H1 (cell line): ENCODE results near the gene B9D2. TPM values are rescaled to one million over a fixed set of nuclear protein-coding genes. Genes with fewer than 3 reads are reported as not detected.

ENCODE experiments used
- CHD7 ChIP-seq: fragments of 300-600 bp; sonication (generic); IDR thresholded peaks from 2 replicates; pipeline ENCODE4 v1.7.1; 2012; ENCODE audit warnings: low read length, moderate library complexity, mild to moderate bottlenecking, inconsistent platforms; ENCODE audit not compliant: insufficient replicate concordance
- CTCF ChIP-seq, 3 experiments: IDR thresholded peaks; 1 replicate in 2 of 3; 2 replicates in 1 of 3; pipeline versions ENCODE4 v1.5.1 to v1.6.1; 2011; ENCODE audit warnings: low read length in 3 of 3, mild to moderate bottlenecking in 3 of 3, inconsistent platforms in 2 of 3, low read depth in 1 of 3, moderate library complexity in 1 of 3; ENCODE audit not compliant: insufficient read depth in 1 of 3; ENCODE audit errors: control extremely low read depth in 1 of 3
- NANOG ChIP-seq: IDR thresholded peaks from 2 replicates; pipeline ENCODE4 v1.6.1; 2011; ENCODE audit warnings: low read length, low read depth, mild to moderate bottlenecking, inconsistent platforms; ENCODE audit not compliant: insufficient read depth, poor library complexity, severe bottlenecking
- PHF8 ChIP-seq: fragments of 200-600 bp; sonication (generic); conservative IDR thresholded peaks from 2 replicates; pipeline ENCODE4 v1.7.1; 2012; ENCODE audit warnings: low read depth, mild to moderate bottlenecking, inconsistent platforms, low read length, moderate library complexity
- RAD21 ChIP-seq, 2 experiments: IDR thresholded peaks in 1 of 2; conservative IDR thresholded peaks in 1 of 2; 2 replicates each; pipeline ENCODE4 v1.6.1; 2011; ENCODE audit warnings: low read depth in 2 of 2, low read length in 2 of 2, improper control_type of control experiment in 1 of 2, inconsistent platforms in 1 of 2, mild to moderate bottlenecking in 1 of 2, moderate library complexity in 1 of 2
- SIRT6 ChIP-seq: IDR thresholded peaks from one replicate; pipeline ENCODE4 v1.7.1; 2012; ENCODE audit warnings: low read length, inconsistent platforms
- polyA plus RNA-seq, 7 experiments: library from polyadenylated mRNA; depleted of rRNA in 3 of 7; stranded (reverse) in 5 of 7; unstranded in 2 of 7; fragments of >200 nt in 5 of 7; fragments of 200-250 nt in 2 of 7; gene quantifications; 1 replicate in 5 of 7; 2 replicates in 1 of 7; 4 replicates in 1 of 7; pipeline versions ENCODE4 v1.2.1 to v1.2.3, GENCODE V29; 2011 to 2013; ENCODE audit warnings: missing spikeins in 2 of 7, mixed read lengths in 2 of 7
- total RNA-seq: library from RNA; stranded (reverse); fragmentation: NEBNext Ultra II Directional; extraction: Animal tissue kit (Norgen Biotek cat#: 25700); gene quantifications from 2 replicates; pipeline ENCODE4 v1.2.1, GENCODE V29; 2021

The B9D2 gene
- total and polyA plus RNA-seq, 2 of the 8 experiments (the other 6 are each of a cell fraction or from before 2014, with no cell fraction given) = 4.9 to 6.3 TPM

- TF ChIP-seq CHD7 = no peak
- no peak for TF ChIP-seq PHF8
- peak; percentile 61 to 66 (median 65) for TF ChIP-seq CTCF (IDR thresholded peaks at IDR 0.05; ENCODE audit: control extremely low read depth in 1 of 3, insufficient read depth in 1 of 3, low read depth in 1 of 3, low read length in 3 of 3)
- no peak for TF ChIP-seq NANOG
- TF ChIP-seq SIRT6 = no peak
- TF ChIP-seq RAD21 (IDR thresholded peaks at IDR 0.05 in 1 of 2, conservative IDR thresholded peaks at IDR 0.05 in 1 of 2; ENCODE audit: low read depth in 2 of 2, low read length in 2 of 2) = peak; percentile 58 to 71
Observed at GRCh38 chr19:41341669-41342490, 22.1 kb downstream of the B9D2 start (continued).
